DND-41 (cell line): ENCODE data around the gene CTBP2.

Experiments used
- ATAC-seq: fragments of 200-7000 bp; cut with Tn5 transposase; 3 replicates; pipeline ENCODE4 v1.9.1; 2021; ENCODE audit warnings: low read depth; ENCODE audit not compliant: insufficient read depth
- DNase-seq: peaks from one replicate; pipeline ENCODE4 v3.0.0-alpha.2; 2020
- H2AFZ ChIP-seq: 2 replicates; pipeline ENCODE4 v1.6.0; 2012; ENCODE audit warnings: low read depth, low read length
- H3K27ac ChIP-seq: 2 replicates; pipeline ENCODE4 v1.5.1; 2012; ENCODE audit warnings: low read length, inconsistent platforms
- H3K27me3 ChIP-seq: fragments of 200-600 bp; sonication (generic); 2 replicates; pipeline ENCODE4 v1.6.0; 2012; ENCODE audit warnings: low read length, mild to moderate bottlenecking, inconsistent platforms; ENCODE audit not compliant: insufficient read depth, poor library complexity
- H3K36me3 ChIP-seq: 2 replicates; pipeline ENCODE4 v1.5.1; 2012; ENCODE audit warnings: low read length, inconsistent platforms; ENCODE audit not compliant: insufficient read depth
- H3K4me1 ChIP-seq: 2 replicates; pipeline ENCODE4 v1.5.1; 2012; ENCODE audit warnings: mild to moderate bottlenecking, low read length; ENCODE audit not compliant: insufficient read depth
- H3K4me2 ChIP-seq: 2 replicates; pipeline ENCODE4 v1.6.0; 2012; ENCODE audit warnings: mild to moderate bottlenecking, moderate library complexity, low read length, inconsistent platforms; ENCODE audit not compliant: insufficient read depth
- H3K4me3 ChIP-seq, 2 experiments: fragments of 200-600 bp in 1 of 2; shearing (Covaris generic) in 1 of 2; 2 replicates each; pipeline ENCODE4 v1.5.1; 2012 to 2016; ENCODE audit warnings: inconsistent platforms in 2 of 2, low read length in 2 of 2, mild to moderate bottlenecking in 2 of 2, low read depth in 1 of 2, moderate library complexity in 1 of 2
- H3K79me2 ChIP-seq: 2 replicates; pipeline ENCODE4 v1.6.0; 2012; ENCODE audit warnings: low read length, inconsistent platforms; ENCODE audit not compliant: insufficient read depth
- H3K9ac ChIP-seq: 2 replicates; pipeline ENCODE4 v1.6.0; 2012; ENCODE audit warnings: low read depth, mild to moderate bottlenecking, inconsistent platforms, low read length, moderate library complexity
- H3K9me3 ChIP-seq: 2 replicates; pipeline ENCODE4 v1.5.1; 2012; ENCODE audit warnings: low read length, moderate library complexity, mild to moderate bottlenecking, inconsistent platforms; ENCODE audit not compliant: insufficient read depth, severe bottlenecking
- H4K20me1 ChIP-seq: 2 replicates; pipeline ENCODE4 v1.6.0; 2012; ENCODE audit warnings: low read length; ENCODE audit not compliant: insufficient read depth
- EZH2 ChIP-seq: IDR thresholded peaks from 3 replicates; pipeline ENCODE4 v1.6.1; 2012; ENCODE audit warnings: borderline replicate concordance, low read depth, mild to moderate bottlenecking, moderate library complexity, low read length, inconsistent platforms; ENCODE audit not compliant: severe bottlenecking
- TF ChIP-seq, protein P1 (sequence below): IDR thresholded peaks from 2 replicates; pipeline ENCODE4 v1.5.1; 2012; ENCODE audit warnings: borderline replicate concordance, low read length, moderate library complexity, mild to moderate bottlenecking; ENCODE audit not compliant: poor library complexity, severe bottlenecking; ENCODE audit errors: extremely low read depth

The CTBP2 gene

DNA sequence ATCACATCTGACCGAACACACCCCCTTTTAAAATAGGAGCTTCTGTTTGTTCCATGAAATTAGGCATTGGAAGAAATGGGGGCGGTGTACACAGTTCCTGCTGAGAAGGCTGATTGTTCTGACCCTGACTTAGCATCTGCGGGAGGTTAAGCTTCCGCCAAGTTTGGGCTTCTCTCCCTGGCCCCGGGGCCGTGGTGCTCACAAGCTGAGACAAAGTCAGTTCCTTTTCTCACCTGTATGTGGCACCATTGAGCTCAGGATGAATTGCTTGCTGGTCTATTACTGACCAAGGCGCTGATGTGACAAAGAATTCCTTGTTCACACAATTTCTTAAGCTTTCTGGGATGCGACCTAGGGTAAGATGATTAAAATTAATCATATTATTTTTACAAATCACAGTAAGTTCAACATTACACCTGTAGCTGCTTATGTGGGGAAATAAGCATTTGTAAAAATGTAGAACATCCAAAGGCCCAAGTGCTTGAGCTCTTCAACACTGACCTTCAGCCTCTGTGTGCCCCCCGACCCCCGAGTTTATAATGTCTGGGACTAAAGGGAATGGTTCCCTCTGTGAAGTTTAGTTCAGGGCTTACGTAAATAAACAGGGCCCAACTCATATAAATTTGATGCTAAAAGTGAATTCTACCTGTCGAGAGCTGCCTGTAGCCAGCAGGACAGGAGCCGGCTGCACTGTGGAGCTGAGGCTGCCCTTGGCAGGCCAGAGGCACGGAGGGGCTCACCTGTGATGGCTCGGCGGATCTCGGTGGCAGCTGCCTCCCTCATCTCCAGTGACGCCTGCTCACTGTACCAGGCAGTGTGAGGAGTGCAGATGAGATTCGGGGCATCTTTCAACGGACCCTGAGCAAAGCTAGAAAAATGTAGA, 167.7 kb downstream of the CTBP2 start:
- Histone ChIP-seq H3K27ac (no peak overlapping the region), H2AFZ (no peak overlapping the region), H3K36me3 (peaks cover 78% of the 10 kb centered on the region), H3K4me3 (no peak overlapping the region), H3K79me2 (no peaks in the 10 kb centered on the region), H4K20me1 (peaks cover 18% of the 10 kb centered on the region), H3K4me1 (no peaks in the 10 kb centered on the region), H3K9me3 (no peaks in the 10 kb centered on the region), H3K9ac (no peak overlapping the region), H3K27me3 (no peaks in the 10 kb centered on the region), H3K4me2 (no peak overlapping the region)
- TF ChIP-seq EZH2, result no peak
- TF ChIP-seq, protein P1, sequence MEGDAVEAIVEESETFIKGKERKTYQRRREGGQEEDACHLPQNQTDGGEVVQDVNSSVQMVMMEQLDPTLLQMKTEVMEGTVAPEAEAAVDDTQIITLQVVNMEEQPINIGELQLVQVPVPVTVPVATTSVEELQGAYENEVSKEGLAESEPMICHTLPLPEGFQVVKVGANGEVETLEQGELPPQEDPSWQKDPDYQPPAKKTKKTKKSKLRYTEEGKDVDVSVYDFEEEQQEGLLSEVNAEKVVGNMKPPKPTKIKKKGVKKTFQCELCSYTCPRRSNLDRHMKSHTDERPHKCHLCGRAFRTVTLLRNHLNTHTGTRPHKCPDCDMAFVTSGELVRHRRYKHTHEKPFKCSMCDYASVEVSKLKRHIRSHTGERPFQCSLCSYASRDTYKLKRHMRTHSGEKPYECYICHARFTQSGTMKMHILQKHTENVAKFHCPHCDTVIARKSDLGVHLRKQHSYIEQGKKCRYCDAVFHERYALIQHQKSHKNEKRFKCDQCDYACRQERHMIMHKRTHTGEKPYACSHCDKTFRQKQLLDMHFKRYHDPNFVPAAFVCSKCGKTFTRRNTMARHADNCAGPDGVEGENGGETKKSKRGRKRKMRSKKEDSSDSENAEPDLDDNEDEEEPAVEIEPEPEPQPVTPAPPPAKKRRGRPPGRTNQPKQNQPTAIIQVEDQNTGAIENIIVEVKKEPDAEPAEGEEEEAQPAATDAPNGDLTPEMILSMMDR, result peak; percentile 67
- DNase-seq, result peak; percentile 54
- ATAC-seq, result peak; percentile 67

DNA sequence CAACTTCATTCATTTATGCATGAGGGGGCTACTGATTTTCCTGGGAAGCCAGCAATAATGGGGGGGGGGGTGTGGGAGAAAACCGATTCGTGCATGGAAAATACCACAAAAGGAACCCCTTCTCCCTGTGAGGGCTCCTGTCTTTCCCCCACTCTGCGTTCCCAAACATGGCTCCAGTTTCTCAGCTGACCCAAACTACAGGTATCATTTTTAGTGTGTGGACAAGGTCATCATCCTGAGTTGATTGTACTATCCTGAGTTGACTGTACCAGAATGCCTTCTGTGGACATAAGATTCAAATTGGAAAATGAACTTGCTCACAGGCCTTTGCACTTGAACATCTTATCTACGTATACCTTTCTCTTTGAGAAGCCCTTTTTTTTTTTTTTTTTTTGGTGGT, 168.5 kb downstream of the CTBP2 start:
- Histone ChIP-seq H3K36me3 (peaks cover 77% of the 10 kb centered on the region), H3K27me3 (no peaks in the 10 kb centered on the region), H3K9ac (no peak overlapping the region), H3K9me3 (no peaks in the 10 kb centered on the region), H3K4me3 (no peak overlapping the region), H4K20me1 (peaks cover 16% of the 10 kb centered on the region), H2AFZ (no peak overlapping the region), H3K4me1 (no peaks in the 10 kb centered on the region), H3K79me2 (no peaks in the 10 kb centered on the region), H3K4me2 (no peak overlapping the region), H3K27ac (no peak overlapping the region)
- TF ChIP-seq, protein P1, result no peak
- no peak for TF ChIP-seq EZH2
- DNase-seq (no peak), ATAC-seq (no peak)

DNA sequence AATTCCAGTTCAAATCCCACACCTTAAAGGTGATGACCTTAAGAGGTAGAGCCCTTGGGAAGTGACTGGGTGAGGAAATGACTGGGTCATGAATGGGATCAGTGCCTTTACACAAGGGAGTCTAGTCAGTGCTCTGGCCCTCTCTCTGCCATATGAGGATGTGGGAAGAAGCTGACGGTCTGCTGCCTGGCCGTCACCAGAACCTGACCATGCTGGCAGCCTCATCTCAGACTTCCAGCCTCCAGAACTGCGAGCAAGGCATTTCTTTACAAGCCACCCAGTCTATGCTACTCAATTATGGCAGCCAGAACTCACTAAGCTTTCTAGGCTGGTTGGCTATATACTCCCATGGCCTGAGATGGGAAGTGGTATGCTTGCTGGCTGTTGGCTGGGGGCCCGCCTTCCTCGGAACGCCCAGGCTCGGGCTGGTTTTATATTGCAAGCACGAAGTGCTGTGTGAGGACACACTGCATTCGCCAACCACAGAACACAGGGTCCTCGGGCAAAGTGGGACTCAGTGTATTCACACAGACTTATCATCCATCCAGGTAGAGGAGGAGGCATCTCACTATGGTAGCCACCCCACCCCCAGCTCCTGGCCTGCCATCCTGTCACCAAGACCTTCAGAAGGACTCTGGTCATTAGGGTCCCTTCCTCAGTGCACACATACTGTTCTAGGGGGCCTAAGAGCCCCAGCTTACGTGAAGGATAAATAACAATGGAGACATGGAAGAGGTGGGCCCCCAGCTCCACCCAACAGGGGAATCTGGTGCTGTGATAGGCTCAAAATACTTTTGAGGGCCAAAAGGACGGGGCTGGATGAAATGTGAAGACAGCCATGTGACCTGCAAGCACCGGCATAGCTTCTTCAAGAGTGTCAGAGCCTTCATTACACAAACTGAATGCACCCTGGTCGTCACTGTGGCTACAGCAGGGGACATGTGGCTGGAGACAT, 169.4 kb downstream of the CTBP2 start:
- H3K9ac ChIP-seq, result no peak overlapping the region
- H4K20me1 ChIP-seq, result peaks cover 18% of the 10 kb centered on the region
- DNase-seq, result no peak

More for the DNA sequence above, 169.4 kb downstream of the CTBP2 start:
- Histone ChIP-seq H3K9me3 (no peaks in the 10 kb centered on the region), H3K36me3 (peaks cover 81% of the 10 kb centered on the region), H3K27ac (no peak overlapping the region), H3K4me2 (no peak overlapping the region), H2AFZ (no peak overlapping the region), H3K4me1 (no peaks in the 10 kb centered on the region), H3K27me3 (no peaks in the 10 kb centered on the region), H3K79me2 (no peaks in the 10 kb centered on the region), H3K4me3 (no peak overlapping the region)
- no peak for ATAC-seq
- no peak for TF ChIP-seq EZH2
- TF ChIP-seq, protein P1, result no peak
